Measurements from ENCODE around the gene KCNJ15. TPM values are rescaled to one million over a fixed set of nuclear protein-coding genes. Genes with fewer than 3 reads are reported as not detected.

KCNJ15 gene
- total and polyA plus RNA-seq, 2 of the 4 experiments (the other 2 are of a cell fraction) = under 0.01 to 0.07 TPM

DNA sequence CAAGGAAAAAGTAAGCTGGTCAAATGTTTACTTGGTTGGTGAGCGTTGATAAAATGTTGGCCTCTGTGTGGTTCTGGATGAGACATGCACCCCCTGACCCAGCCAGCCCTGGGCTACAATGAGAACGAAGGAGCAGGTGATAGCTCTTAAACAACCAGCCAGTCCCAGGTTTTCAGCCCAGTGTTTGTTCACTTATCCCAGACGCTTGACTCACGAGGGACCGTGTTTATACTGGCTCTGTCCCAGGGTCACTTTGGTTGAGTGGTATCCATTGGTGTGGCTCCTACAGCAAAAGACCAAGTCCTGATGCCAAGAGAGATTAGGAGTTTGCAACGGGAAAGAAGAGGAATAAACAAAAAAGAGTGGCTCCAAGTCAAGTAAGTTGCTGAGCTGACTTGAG is 86.9 kb downstream of the KCNJ15 start:
- DNase-seq = peak; percentile 49
- H3K4me3 ChIP-seq (ENCODE audit: insufficient read depth, low read depth, low read length) = no peak overlapping the region
- H4K5ac ChIP-seq (ENCODE audit: low read depth, low read length) = no peak overlapping the region
- H3K9ac ChIP-seq (ENCODE audit: low read depth, low read length) = no peak overlapping the region
- no peak overlapping the region for H2BK15ac ChIP-seq (ENCODE audit: low read depth, low read length)
- H3K27me3 ChIP-seq (ENCODE audit: control insufficient read depth, insufficient read depth, low read length) = no peaks in the 10 kb centered on the region
- no peak overlapping the region for H4K91ac ChIP-seq (ENCODE audit: insufficient read depth, low read depth, low read length)
- ChIA-PET POLR2A (ENCODE audit: unreplicated experiment) (interaction anchor here (0.6 kb wide), 1 partner anchor 652 kb away, joined by 3 read pairs; no protein-coding TSS in a partner anchor), CTCF (interaction anchor here (1.0 to 2.0 kb wide), 3 partner anchors 8 to 125 kb away, joined by 5 to 11 read pairs (median 10); no protein-coding TSS in a partner anchor)
- TF ChIP-seq, protein P1, sequence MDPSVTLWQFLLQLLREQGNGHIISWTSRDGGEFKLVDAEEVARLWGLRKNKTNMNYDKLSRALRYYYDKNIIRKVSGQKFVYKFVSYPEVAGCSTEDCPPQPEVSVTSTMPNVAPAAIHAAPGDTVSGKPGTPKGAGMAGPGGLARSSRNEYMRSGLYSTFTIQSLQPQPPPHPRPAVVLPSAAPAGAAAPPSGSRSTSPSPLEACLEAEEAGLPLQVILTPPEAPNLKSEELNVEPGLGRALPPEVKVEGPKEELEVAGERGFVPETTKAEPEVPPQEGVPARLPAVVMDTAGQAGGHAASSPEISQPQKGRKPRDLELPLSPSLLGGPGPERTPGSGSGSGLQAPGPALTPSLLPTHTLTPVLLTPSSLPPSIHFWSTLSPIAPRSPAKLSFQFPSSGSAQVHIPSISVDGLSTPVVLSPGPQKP (IDR thresholded peaks at IDR 0.05; ENCODE audit: borderline replicate concordance, low read depth, low read length) = no peak
- TF ChIP-seq FOS (IDR thresholded peaks at IDR 0.05; ENCODE audit: low read depth, low read length) (no peak), POLR2A (IDR thresholded peaks at IDR 0.05; ENCODE audit: low read depth, low read length) (no peak), RFX5 (IDR thresholded peaks at IDR 0.05; ENCODE audit: low read depth, low read length) (no peak), MAZ (IDR thresholded peaks at IDR 0.05; ENCODE audit: borderline replicate concordance, low read depth, low read length) (no peak), CHD1 (IDR thresholded peaks at IDR 0.05; ENCODE audit: low read depth, low read length) (no peak), CTCF (conservative IDR thresholded peaks at IDR 0.05; ENCODE audit: low read depth, low read length) (no peak), CEBPB (IDR thresholded peaks at IDR 0.05; ENCODE audit: low read depth, low read length) (no peak), MAFK (IDR thresholded peaks at IDR 0.05; ENCODE audit: low read depth, low read length) (no peak), NFE2L2 (IDR thresholded peaks at IDR 0.05; ENCODE audit: low read depth, low read length) (no peak), MXI1 (IDR thresholded peaks at IDR 0.05; ENCODE audit: borderline replicate concordance, low read depth, low read length) (no peak), RCOR1 (IDR thresholded peaks at IDR 0.05; ENCODE audit: insufficient replicate concordance, low read length) (no peak), RAD21 (IDR thresholded peaks at IDR 0.05; ENCODE audit: low read length) (no peak), BHLHE40 (IDR thresholded peaks at IDR 0.05; ENCODE audit: low read depth, low read length) (no peak), SMC3 (IDR thresholded peaks at IDR 0.05; ENCODE audit: low read depth, low read length) (no peak)
- TF ChIP-seq, protein P2, sequence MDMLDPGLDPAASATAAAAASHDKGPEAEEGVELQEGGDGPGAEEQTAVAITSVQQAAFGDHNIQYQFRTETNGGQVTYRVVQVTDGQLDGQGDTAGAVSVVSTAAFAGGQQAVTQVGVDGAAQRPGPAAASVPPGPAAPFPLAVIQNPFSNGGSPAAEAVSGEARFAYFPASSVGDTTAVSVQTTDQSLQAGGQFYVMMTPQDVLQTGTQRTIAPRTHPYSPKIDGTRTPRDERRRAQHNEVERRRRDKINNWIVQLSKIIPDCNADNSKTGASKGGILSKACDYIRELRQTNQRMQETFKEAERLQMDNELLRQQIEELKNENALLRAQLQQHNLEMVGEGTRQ (IDR thresholded peaks at IDR 0.05; ENCODE audit: low read depth, low read length) = no peak
- H4K20me1 ChIP-seq (ENCODE audit: insufficient read depth, low read length) = no peaks in the 10 kb centered on the region
- H3K18ac ChIP-seq (ENCODE audit: low read depth, low read length) = no peak overlapping the region
- intact Hi-C loops (cut with micrococcal nuclease) (no loop called here), in situ Hi-C loops (cut with MboI; ENCODE audit: low sequenced_read_pairs) (no loop called here), dilution Hi-C loops (cut with HindIII; ENCODE audit: low sequenced_read_pairs, unreplicated experiment) (no loop called here)
- H2AK5ac ChIP-seq (ENCODE audit: low read depth, low read length) = no peak overlapping the region
- H2AK9ac ChIP-seq (replicated peaks; ENCODE audit: low read depth, low read length, poor library complexity) = no peak overlapping the region
- WGBS, 2 experiments (ENCODE audit: extremely low coverage in 2 of 2, insufficient read length in 1 of 2) = 25% methylated on average over 3 of the region's 6 CpGs; no CpG with 5 or more reads in 1 of the 2 experiments
- peak; percentile 46 for ATAC-seq (ENCODE audit: low read depth)
- no peaks in the 10 kb centered on the region for H3K36me3 ChIP-seq (ENCODE audit: control insufficient read depth, insufficient read depth, low read length)
- H3K4ac ChIP-seq (ENCODE audit: low read depth, low read length) = no peak overlapping the region
- peaks cover 3% of the 10 kb centered on the region; the same call in 1 of the 2 replicates for H3K4me1 ChIP-seq (ENCODE audit: control insufficient read depth, insufficient read depth, low read length)
- H2BK5ac ChIP-seq (ENCODE audit: low read depth, low read length, poor library complexity, severe bottlenecking) = no peak overlapping the region
- no peak overlapping the region for H3K23ac ChIP-seq (ENCODE audit: low read depth, low read length)
- no peak overlapping the region; the same call in 1 of the 2 replicates for H3K4me2 ChIP-seq (ENCODE audit: low read depth, low read length)
- no peak overlapping the region for H2BK20ac ChIP-seq (ENCODE audit: low read depth, low read length)
- no peak overlapping the region for H4K8ac ChIP-seq (ENCODE audit: low read depth in 2 of 2, low read length in 2 of 2)
- H3K14ac ChIP-seq (replicated peaks; ENCODE audit: low read depth, low read length) = 0 out of 2 replicates have a peak overlapping the region, but pooled peaks have one; percentile 24
- H3K27ac ChIP-seq (ENCODE audit: insufficient read depth, low read length) = no peak overlapping the region
- H3K79me1 ChIP-seq (ENCODE audit: low read depth in 1 of 2, low read length in 2 of 2) = no peaks in the 10 kb centered on the region
- no peaks in the 10 kb centered on the region for H3K9me3 ChIP-seq (ENCODE audit: control insufficient read depth, insufficient read depth, low read length)
- BruUV-seq (replicated peaks) = no TSS peak
- peak overlapping the region; percentile 2; the same call in 1 of the 2 replicates for H2BK120ac ChIP-seq (ENCODE audit: low read depth, low read length)
- H3K9me1 ChIP-seq (ENCODE audit: insufficient read depth, low read length) = no peaks in the 10 kb centered on the region; the same call in 1 of the 2 replicates
- H3K56ac ChIP-seq (ENCODE audit: extremely low read depth, insufficient read depth, low read length) = no peak overlapping the region
- H2AFZ ChIP-seq (replicated peaks; ENCODE audit: low read length, poor library complexity) = no peak overlapping the region

Data from IMR-90 (cell line).